CD4-positive, alpha-beta T cell treated with Interleukin-17A for 4 hours (primary cell): ENCODE results near the gene GORASP1.
A peak's percentile ranks its signal among the peaks of the same experiment; 100 is the strongest.

Source experiments
- DNase-seq: peaks from one replicate; pipeline ENCODE4 v3.0.0-alpha.2; 2020; ENCODE audit warnings: mixed read lengths

The GORASP1 gene

GRCh38 chr3:39101022-39101689 is 6.3 kb downstream of the GORASP1 start:
- DNase-seq, result peak; percentile 72

DNA sequence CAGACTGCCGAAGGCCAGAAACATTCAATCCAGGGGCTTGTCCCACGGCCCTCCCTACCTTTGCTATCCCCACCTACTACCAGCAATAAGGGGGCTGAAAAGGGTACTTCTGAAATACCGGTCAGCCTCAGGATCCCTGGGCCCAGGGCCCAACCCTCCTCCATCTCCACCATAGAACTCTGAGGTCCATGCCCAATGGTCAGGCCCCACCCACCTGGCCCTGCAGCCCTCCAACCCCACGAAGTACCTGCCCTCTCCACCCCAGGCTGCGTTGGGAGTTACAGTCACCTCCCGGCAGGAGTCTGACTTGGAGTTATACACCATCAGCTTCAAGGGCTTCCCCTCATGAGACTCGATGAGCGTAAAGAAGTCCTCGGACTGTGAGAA is 6.9 kb downstream of the GORASP1 start:
- DNase-seq, result no peak

GRCh38 chr3:39099738-39100499 is 7.5 kb downstream of the GORASP1 start:
- DNase-seq, result no peak

DNA sequence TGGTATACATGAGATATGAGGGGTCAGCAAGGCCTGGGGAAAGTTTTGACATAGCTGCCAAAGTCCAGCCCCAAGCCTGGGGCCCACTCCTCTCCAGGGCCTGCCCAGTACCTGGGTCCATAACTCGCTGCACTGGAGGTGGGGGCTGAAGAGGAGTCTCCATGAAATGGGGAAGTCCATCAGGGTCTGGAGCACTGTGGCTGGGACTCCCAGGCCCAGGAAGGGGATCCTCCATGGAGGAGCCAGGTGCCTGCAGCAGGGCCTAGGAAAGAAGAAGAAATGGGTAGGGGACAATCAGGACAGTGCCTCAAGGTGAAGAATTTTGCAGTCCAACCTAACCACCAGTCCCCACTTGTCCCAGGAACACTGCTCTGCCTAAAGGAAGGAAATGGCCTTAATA is 8.2 kb downstream of the GORASP1 start:
- DNase-seq, result no peak

DNA sequence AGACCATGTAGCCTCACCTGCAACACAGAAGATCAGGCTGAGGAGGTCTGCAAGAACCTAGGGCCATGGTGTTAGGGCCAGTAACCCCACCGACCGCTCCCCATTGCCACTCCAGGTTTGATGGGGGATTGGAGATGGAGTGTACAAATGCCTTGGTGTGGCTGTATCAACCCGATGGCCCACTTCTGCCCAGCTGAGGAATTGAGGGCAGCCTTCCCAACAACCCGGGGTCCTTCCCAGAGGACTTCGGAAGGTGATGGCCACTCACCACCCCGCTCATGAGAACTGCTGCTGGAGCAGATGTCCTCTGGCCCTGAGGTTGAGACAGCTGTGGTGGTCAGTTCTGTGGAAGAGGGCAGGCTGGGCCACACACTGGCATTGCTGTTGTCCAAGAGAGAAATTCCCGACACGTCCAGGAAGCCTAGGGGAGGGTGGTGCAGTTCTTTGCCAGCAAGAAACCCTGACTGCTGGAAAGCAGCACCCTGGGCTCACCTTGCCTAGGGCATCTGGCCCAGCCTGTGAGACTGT is 8.9 kb downstream of the GORASP1 start:
- no peak for DNase-seq

DNA sequence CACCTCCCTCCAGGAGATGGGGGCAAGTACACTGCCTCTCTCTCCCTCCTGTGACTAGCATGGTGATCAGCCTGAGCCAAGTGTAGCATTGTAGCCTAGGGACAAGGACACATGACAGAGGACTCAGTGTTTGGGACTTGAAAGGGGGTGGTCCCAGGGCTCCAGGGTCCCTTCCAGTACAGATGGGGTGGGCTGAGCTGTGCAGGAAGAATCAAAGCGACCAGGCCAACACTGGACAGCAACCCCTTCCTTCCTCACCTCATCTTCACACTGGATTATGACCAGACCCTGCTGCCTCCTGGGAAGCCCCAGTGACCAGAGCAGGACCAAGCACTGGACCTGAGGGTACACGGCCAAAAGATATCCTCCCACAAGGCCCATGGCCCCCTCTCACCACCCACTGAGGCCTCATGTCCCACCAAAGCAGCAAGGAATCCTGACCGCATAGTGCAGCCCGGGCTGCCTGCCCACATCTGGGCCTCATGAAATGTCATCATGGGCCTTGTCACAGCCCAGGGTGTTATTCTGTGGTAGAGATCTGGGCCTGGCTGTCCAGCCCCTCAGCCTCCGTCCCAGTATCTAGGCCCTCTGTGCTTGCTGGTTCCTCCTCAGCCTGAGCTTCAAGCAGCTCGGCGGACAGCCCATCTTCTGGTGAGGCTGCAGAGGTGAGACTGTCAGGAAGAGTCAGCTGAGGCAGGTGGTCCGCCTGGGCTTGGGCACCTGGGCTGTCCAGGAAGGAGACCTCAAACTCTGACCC is 9.5 kb downstream of the GORASP1 start:
- DNase-seq, result no peak

DNA sequence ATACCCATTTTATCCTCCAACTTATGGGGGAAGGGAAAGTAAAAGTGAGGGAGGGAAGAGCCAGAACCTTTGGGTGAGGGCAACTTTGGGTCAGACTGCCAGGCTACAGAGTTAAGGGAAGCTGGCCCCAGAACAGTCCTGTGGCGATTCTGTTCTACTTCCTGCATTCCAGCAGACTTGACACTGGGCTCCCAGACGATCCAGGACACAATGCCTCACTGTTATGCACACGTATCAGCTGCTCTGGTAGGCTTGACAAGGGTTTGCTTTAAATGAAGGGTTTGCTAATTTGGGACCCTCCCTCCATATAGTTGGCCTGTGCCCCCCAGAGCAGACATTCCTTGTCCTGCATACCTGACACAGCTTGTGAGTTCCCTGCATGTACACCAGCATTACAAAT is 10.7 kb downstream of the GORASP1 start:
- DNase-seq, result no peak

GRCh38 chr3:39095778-39096177 is 11.6 kb downstream of the GORASP1 start:
- no peak for DNase-seq

GRCh38 chr3:39094851-39095677 is 12.4 kb downstream of the GORASP1 start:
- no peak for DNase-seq

GRCh38 chr3:39090922-39091321 is 16.5 kb downstream of the GORASP1 start:
- no peak for DNase-seq

DNA sequence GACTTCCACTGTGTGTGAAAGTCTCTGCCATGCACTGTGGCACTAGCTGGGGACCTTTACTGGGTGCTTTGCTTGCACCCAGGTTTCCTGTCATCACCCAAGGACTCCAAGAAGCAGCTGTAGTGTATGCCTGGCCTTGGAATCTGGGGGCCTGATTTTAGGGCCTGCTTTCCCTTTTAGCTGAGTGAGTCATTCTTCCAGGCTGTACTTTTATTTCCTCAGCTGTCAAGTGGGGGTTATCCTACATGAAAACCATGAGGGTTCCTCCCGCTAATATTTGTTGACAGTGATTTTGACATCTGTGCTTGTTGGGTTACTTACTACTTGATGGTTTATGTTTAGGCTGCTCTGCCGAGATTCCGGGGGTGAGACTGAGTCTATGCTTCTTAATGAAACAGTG is 18.5 kb downstream of the GORASP1 start:
- no peak for DNase-seq

DNA sequence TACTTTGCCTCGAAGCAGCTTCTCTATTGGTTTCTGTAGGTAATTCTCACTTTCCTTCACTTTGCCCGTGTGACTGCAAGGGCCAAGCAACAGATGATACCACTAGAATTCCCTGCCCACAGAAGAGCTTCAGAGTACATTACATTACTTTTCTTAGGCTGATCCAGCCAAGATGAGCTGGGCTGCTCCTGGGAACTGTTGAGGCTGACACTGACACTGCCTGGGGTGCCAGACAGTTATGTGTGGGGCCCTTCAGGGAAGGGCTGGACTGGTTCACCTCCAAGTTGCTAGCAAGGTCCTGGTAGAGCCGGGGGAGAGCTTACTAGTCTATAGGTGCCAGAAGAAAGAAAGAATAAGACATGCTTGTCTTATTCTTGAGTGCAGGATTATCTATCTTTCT is 19.0 kb downstream of the GORASP1 start:
- no peak for DNase-seq

DNA sequence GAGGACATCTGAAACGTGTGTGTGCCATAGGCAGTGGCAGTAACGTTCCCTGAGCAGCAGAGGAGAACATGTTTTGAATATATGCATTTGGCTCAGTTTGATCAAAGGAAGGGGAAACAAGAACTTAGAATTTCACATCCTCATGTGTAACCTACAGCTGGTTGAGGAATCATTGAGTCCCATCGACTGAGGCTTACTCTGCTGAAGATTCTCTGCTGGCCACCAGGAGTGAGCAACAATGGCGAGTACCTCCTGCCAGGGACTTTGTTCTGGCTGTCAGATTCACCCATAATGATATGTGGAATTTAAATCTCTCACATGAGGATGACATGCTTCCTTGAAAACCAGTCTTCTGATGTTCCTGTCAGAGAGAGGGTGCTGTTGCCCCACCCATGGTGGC is 21.3 kb downstream of the GORASP1 start:
- no peak for DNase-seq

DNA sequence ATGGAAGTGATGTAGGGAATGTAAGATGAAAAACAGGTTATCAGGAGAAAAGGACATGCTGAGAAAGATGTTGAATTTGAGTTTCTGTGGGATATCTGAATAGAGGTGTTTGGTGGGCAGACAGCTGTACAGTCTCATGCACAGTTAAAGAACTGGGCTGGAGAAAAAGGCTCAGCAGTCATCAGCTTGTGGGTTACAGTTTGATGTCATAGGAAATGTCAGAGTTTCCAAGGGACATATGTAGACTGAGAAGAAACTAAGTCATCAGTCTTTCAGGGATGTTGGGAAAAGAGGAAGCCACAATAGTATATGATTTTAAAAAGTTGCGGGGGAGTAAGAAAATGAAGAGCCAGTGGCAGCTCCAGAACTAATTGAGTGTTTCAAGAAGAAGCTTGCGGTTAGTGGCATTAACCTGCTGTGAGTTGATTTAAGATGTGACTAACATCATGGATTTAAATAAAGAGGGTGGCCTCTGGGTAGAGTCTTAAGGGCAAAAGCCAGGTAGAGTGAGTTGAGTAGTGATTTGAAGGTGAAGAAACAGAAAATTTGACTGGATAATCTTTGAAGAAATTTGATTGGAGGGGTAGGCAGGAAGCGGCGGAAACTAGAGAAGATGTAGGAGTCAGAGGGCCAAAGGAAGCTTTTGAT is 24.6 kb downstream of the GORASP1 start:
- DNase-seq, result no peak

- no peak for DNase-seq
Observed at GRCh38 chr3:39080026-39080425, 27.4 kb downstream of the GORASP1 start.

DNA sequence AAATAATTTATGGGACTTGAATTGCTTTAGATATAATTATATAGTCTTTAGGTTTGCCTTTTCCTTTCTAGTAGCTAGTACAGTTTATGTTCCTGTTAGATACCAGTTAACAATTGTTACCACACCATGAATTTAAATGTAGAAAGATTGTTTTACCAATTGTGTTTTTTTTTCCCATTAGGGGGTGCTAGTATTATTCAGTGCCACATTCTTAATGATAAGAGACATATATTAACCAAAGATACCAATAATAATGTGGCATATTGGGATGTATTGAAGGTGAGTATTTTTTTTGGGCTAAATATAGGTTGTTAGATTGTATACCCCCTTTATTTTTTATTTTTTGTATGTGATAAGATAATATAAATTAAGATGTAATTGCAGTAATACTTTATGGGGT is 27.9 kb downstream of the GORASP1 start:
- DNase-seq, result no peak

DNA sequence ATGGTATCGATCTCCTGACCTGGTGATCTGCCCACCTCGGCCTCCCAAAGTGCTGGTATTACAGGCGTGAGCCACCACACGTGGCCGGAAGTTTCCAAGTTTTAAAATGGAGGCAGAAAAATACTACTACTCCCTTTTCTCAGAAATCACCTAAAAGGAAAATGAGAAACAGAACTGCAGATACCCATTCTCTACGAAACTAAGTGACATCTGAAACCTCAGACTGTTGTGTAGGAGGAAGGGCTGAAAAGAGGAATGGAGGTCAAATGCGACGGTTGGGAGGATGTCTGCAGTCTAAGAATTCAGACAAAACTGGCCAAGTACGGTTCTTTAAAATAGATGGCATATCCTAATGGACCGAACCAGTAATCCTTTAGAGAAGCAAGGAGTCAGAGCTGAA is 31.5 kb downstream of the GORASP1 start:
- no peak for DNase-seq

GRCh38 chr3:39068556-39068955 is 38.9 kb downstream of the GORASP1 start:
- DNase-seq, result no peak

GRCh38 chr3:39067286-39067685 is 40.1 kb downstream of the GORASP1 start:
- no peak for DNase-seq

DNA sequence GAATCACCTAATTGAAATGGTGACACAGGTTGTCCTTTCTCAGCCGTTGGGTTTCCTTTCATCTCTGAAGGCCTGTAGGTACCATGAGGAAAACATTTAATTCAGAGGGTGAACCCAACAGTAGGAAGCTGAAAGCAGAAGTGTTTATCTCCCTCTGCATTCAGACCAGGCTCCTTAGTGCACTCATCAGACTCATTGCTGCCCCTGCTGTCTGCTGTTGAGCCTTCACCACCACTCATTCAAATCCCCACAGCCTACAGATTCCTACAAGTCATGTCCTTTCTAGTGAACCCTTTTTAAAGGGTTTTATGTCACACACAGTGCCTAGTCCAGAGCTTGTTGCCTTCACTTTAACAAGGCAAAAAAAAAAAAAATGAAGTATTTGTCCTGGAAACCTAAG is 42.2 kb downstream of the GORASP1 start:
- DNase-seq, result peak; percentile 17

DNA sequence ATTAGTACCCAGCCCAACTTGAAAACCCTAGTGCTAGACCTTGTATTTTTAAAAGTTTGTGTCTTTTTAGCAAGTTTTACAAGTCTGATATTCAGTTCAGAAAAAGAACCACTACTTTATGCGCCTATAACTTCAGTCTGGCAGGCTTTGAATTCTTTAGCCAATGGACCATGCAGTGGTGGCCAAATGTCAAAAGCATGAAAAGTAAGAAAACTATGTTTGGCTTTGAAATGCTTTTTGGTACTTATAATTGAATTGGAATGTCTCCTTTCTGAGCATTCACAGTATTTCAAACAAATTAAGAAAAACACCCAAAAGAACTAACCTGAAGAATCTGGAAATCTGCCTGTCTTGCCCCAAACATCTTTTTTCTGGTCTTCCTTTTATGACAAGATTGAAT is 42.8 kb downstream of the GORASP1 start:
- DNase-seq, result no peak

DNA sequence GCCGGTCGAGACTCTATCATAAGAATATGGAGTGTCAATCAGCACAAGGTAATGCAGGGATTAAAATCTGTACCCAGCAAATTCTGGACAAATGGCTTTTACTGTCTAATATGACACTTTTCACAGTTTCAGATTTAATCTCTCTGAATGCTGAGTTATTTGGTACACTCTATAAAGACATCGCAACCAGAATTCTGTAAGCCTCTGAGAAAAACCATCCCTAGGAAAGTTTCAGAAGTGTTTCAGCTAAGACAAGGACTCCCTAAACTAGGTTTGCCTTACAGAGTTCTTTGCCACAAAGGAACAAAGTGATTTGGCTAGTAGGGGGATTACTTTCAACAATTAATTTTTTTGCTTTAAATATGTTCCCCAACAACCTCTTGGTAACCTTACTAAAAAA is 44.3 kb downstream of the GORASP1 start:
- DNase-seq, result no peak
